Keratinocyte (primary cell): Measurements from ENCODE around the gene TNP1. TPM values are rescaled to one million over a fixed set of nuclear protein-coding genes. Genes with fewer than 3 reads are reported as not detected.

Source experiments
- DNase-seq: peaks from one replicate; pipeline ENCODE4 v3.0.0-alpha.2; 2011; ENCODE audit warnings: low read depth, missing footprints, low spot score
- FAIRE-seq: peaks from 2 replicates; lab custom pipeline; 2011; peaks lifted over from hg19 to GRCh38; lab: Jason Lieb, UNC
- H2AFZ ChIP-seq: 2 replicates; pipeline ENCODE4 v1.6.0; 2012; ENCODE audit warnings: low read length, control low read depth, inconsistent platforms; ENCODE audit not compliant: control insufficient read depth
- H3K27ac ChIP-seq: 2 replicates; pipeline ENCODE4 v1.5.1; 2011; ENCODE audit warnings: low read length; ENCODE audit not compliant: control insufficient read depth, insufficient read depth
- H3K27me3 ChIP-seq: 3 replicates; pipeline ENCODE4 v1.6.0; 2011; ENCODE audit warnings: low read length; ENCODE audit not compliant: control insufficient read depth, insufficient read depth; ENCODE audit errors: extremely low read depth
- H3K36me3 ChIP-seq, 2 experiments: 2 replicates in 1 of 2; 3 replicates in 1 of 2; pipeline ENCODE4 v1.5.1; 2011; ENCODE audit warnings: low read length in 2 of 2, mild to moderate bottlenecking in 1 of 2; ENCODE audit not compliant: control insufficient read depth in 2 of 2, insufficient read depth in 2 of 2; ENCODE audit errors: extremely low read depth in 1 of 2
- H3K4me1 ChIP-seq: 3 replicates; pipeline ENCODE4 v1.5.1; 2011; ENCODE audit warnings: low read length; ENCODE audit not compliant: control insufficient read depth, insufficient read depth; ENCODE audit errors: extremely low read depth
- H3K4me2 ChIP-seq: 3 replicates; pipeline ENCODE4 v1.6.0; 2011; ENCODE audit warnings: low read depth, low read length; ENCODE audit not compliant: control insufficient read depth, insufficient read depth; ENCODE audit errors: extremely low read depth
- H3K4me3 ChIP-seq, 3 experiments: fragments of 200-600 bp in 1 of 3; sonication (generic) in 1 of 3; 2 replicates in 2 of 3; 3 replicates in 1 of 3; pipeline ENCODE4 v1.5.1; 2011 to 2016; ENCODE audit warnings: low read length in 3 of 3, mild to moderate bottlenecking in 3 of 3, control low read depth in 2 of 3, inconsistent platforms in 1 of 3, low read depth in 1 of 3, mixed read lengths in 1 of 3, mixed run types in 1 of 3, moderate library complexity in 1 of 3; ENCODE audit not compliant: control insufficient read depth in 2 of 3, insufficient read depth in 2 of 3; ENCODE audit errors: extremely low read depth in 1 of 3
- H3K79me2 ChIP-seq: 2 replicates; pipeline ENCODE4 v1.6.0; 2012; ENCODE audit warnings: low read length; ENCODE audit not compliant: control insufficient read depth, insufficient read depth
- H3K9ac ChIP-seq: 3 replicates; pipeline ENCODE4 v1.6.0; 2011; ENCODE audit warnings: low read length; ENCODE audit not compliant: control insufficient read depth, insufficient read depth; ENCODE audit errors: extremely low read depth
- H3K9me1 ChIP-seq: 3 replicates; pipeline ENCODE4 v1.6.0; 2011; ENCODE audit warnings: low read length; ENCODE audit not compliant: control insufficient read depth, insufficient read depth; ENCODE audit errors: extremely low read depth
- H3K9me3 ChIP-seq: 2 replicates; pipeline ENCODE4 v1.5.1; 2012; ENCODE audit warnings: low read depth, low read length; ENCODE audit not compliant: control insufficient read depth
- H4K20me1 ChIP-seq: 3 replicates; pipeline ENCODE4 v1.6.0; 2011; ENCODE audit warnings: low read length; ENCODE audit not compliant: control insufficient read depth, insufficient read depth; ENCODE audit errors: extremely low read depth
- CTCF ChIP-seq, 3 experiments: IDR thresholded peaks in 1 of 3; conservative IDR thresholded peaks in 1 of 3; optimal IDR thresholded peaks in 1 of 3; 2 replicates in 2 of 3; 3 replicates in 1 of 3; pipeline versions ENCODE3 to v1.5.1; 2011; ENCODE audit warnings: low read length in 3 of 3, mild to moderate bottlenecking in 3 of 3, moderate library complexity in 2 of 3, control low read depth in 1 of 3, inconsistent platforms in 1 of 3; ENCODE audit not compliant: insufficient read depth in 2 of 3; ENCODE audit errors: extremely low read depth in 1 of 3
- EZH2 ChIP-seq: IDR thresholded peaks from one replicate; pipeline ENCODE4 v1.6.1; 2012; ENCODE audit warnings: inconsistent platforms, mild to moderate bottlenecking, low read length, moderate library complexity
- dilution Hi-C: fragments of 300-500 bp; cut with MboI; formaldehyde crosslinking; loops from one replicate; pipeline ENCODE4 v1.7.0; 2020; ENCODE audit warnings: low sequenced_read_pairs; ENCODE audit not compliant: extremely low pct_ligation_motif_present
- polyA plus RNA-seq, 5 experiments: library from polyadenylated mRNA; depleted of rRNA in 3 of 5; stranded (reverse) in 3 of 5; stranded (forward) in 1 of 5; unstranded in 1 of 5; fragments of >200 nt; gene quantifications; 1 replicate in 1 of 5; 2 replicates in 3 of 5; 3 replicates in 1 of 5; pipeline versions ENCODE4 v1.2.1 to v1.2.3, GENCODE V29; 2011 to 2012; ENCODE audit warnings: missing spikeins in 2 of 5, low read depth in 1 of 5, low replicate concordance in 1 of 5

Gene TNP1
- polyA plus RNA-seq, 1 donor (not counting 4 experiments of a cell fraction or from before 2014, with no cell fraction given) = not detected

- dilution Hi-C loops = no loop called here
- FAIRE-seq (no peak), DNase-seq (no peak)
- H3K9ac ChIP-seq = no peak overlapping the region
- H3K36me3 ChIP-seq = no peaks in the 10 kb centered on the region
- no peaks in the 10 kb centered on the region for H3K4me1 ChIP-seq
- H3K4me2 ChIP-seq = no peak overlapping the region
- no peaks in the 10 kb centered on the region for H3K9me3 ChIP-seq
- H3K9me1 ChIP-seq = no peaks in the 10 kb centered on the region
- H4K20me1 ChIP-seq = no peaks in the 10 kb centered on the region
- H2AFZ ChIP-seq = no peak overlapping the region
- no peaks in the 10 kb centered on the region for H3K79me2 ChIP-seq
- H3K27me3 ChIP-seq = peaks cover 2% of the 10 kb centered on the region
- H3K27ac ChIP-seq = no peak overlapping the region
- H3K4me3 ChIP-seq = no peak overlapping the region
- no peak for TF ChIP-seq EZH2
- TF ChIP-seq CTCF (optimal IDR thresholded peaks at IDR 0.05 in 1 of 3, IDR thresholded peaks at IDR 0.05 in 1 of 3, conservative IDR thresholded peaks at IDR 0.05 in 1 of 3; ENCODE audit: extremely low read depth in 1 of 3, insufficient read depth in 2 of 3, low read length in 3 of 3) = no peak
These were observed 1.6 kb downstream of the TNP1 start for GRCh38 chr2:216858312-216858711.

GRCh38 chr2:216857131-216857550, 2.7 kb downstream of the TNP1 start:
- dilution Hi-C loops = no loop called here
- Histone ChIP-seq H3K4me1 (no peaks in the 10 kb centered on the region), H3K9me1 (no peaks in the 10 kb centered on the region), H2AFZ (no peak overlapping the region), H3K36me3 (no peaks in the 10 kb centered on the region), H4K20me1 (no peaks in the 10 kb centered on the region), H3K27me3 (no peaks in the 10 kb centered on the region), H3K9me3 (no peaks in the 10 kb centered on the region), H3K27ac (no peak overlapping the region), H3K79me2 (no peaks in the 10 kb centered on the region), H3K9ac (no peak overlapping the region), H3K4me2 (no peak overlapping the region), H3K4me3 (no peak overlapping the region)
- DNase-seq = no peak
- TF ChIP-seq CTCF (optimal IDR thresholded peaks at IDR 0.05 in 1 of 3, IDR thresholded peaks at IDR 0.05 in 1 of 3, conservative IDR thresholded peaks at IDR 0.05 in 1 of 3; ENCODE audit: extremely low read depth in 1 of 3, insufficient read depth in 2 of 3, low read length in 3 of 3) = no peak
- no peak for TF ChIP-seq EZH2
- FAIRE-seq = no peak
